ENCODE measurements around the gene ZNF181.

Gene ZNF181

GRCh38 chr19:34778342-34778741 lies 44.3 kb downstream of the ZNF181 start:
- no peak overlapping the region for H3K4me3 Mint-ChIP-seq
- no peak for DNase-seq
- peaks cover under 1% of the 10 kb centered on the region for H3K4me1 Mint-ChIP-seq
- no peaks in the 10 kb centered on the region for H3K27me3 Mint-ChIP-seq
- no peaks in the 10 kb centered on the region for H3K36me3 Mint-ChIP-seq
- H3K9me3 Mint-ChIP-seq, result peaks cover 14% of the 10 kb centered on the region
- H3K27ac Mint-ChIP-seq, result no peak overlapping the region
- CTCF ChIA-PET, result no interaction called here

- DNase-seq, result no peak
- Mint-ChIP-seq H3K36me3 (no peaks in the 10 kb centered on the region), H3K9me3 (peaks cover 13% of the 10 kb centered on the region), H3K27ac (no peak overlapping the region), H3K27me3 (no peaks in the 10 kb centered on the region), H3K4me3 (no peak overlapping the region), H3K4me1 (no peaks in the 10 kb centered on the region)
- CTCF ChIA-PET, result no interaction called here
Measured at GRCh38 chr19:34779652-34780051, 45.6 kb downstream of the ZNF181 start.

GRCh38 chr19:34786236-34786635 lies 52.2 kb downstream of the ZNF181 start:
- H3K9me3 Mint-ChIP-seq, result peaks cover 10% of the 10 kb centered on the region
- no peak overlapping the region for H3K4me3 Mint-ChIP-seq
- no peaks in the 10 kb centered on the region for H3K4me1 Mint-ChIP-seq
- no peaks in the 10 kb centered on the region for H3K36me3 Mint-ChIP-seq
- DNase-seq, result no peak
- CTCF ChIA-PET, result no interaction called here
- no peak overlapping the region for H3K27ac Mint-ChIP-seq
- H3K27me3 Mint-ChIP-seq, result no peaks in the 10 kb centered on the region

GRCh38 chr19:34787059-34787824 lies 53.2 kb downstream of the ZNF181 start:
- CTCF ChIA-PET, result no interaction called here
- Mint-ChIP-seq H3K9me3 (peaks cover 13% of the 10 kb centered on the region), H3K4me1 (no peaks in the 10 kb centered on the region), H3K36me3 (no peaks in the 10 kb centered on the region), H3K27ac (no peak overlapping the region), H3K27me3 (no peaks in the 10 kb centered on the region), H3K4me3 (no peak overlapping the region)
- DNase-seq, result no peak

GRCh38 chr19:34788074-34788473 lies 54.0 kb downstream of the ZNF181 start:
- H3K36me3 Mint-ChIP-seq, result no peaks in the 10 kb centered on the region
- no peak overlapping the region for H3K4me3 Mint-ChIP-seq
- no peaks in the 10 kb centered on the region for H3K27me3 Mint-ChIP-seq
- H3K9me3 Mint-ChIP-seq, result peaks cover 17% of the 10 kb centered on the region
- no peak for DNase-seq
- H3K4me1 Mint-ChIP-seq, result no peaks in the 10 kb centered on the region
- CTCF ChIA-PET, result no interaction called here
- H3K27ac Mint-ChIP-seq, result no peak overlapping the region

- no peaks in the 10 kb centered on the region for H3K4me1 Mint-ChIP-seq
- DNase-seq, result no peak
Measured at GRCh38 chr19:34793565-34793964, 59.5 kb downstream of the ZNF181 start.

GRCh38 chr19:34794066-34794960 lies 60.3 kb downstream of the ZNF181 start:
- CTCF ChIA-PET, result no interaction called here

More at GRCh38 chr19:34793565-34793964, 59.5 kb downstream of the ZNF181 start:
- peaks cover 18% of the 10 kb centered on the region for H3K9me3 Mint-ChIP-seq
- no peak overlapping the region for H3K27ac Mint-ChIP-seq
- no peak overlapping the region for H3K4me3 Mint-ChIP-seq
- H3K27me3 Mint-ChIP-seq, result no peaks in the 10 kb centered on the region
- H3K36me3 Mint-ChIP-seq, result no peaks in the 10 kb centered on the region
- CTCF ChIA-PET, result no interaction called here

More at GRCh38 chr19:34794066-34794960, 60.3 kb downstream of the ZNF181 start:
- H3K36me3 Mint-ChIP-seq, result no peaks in the 10 kb centered on the region
- no peak for DNase-seq
- H3K4me3 Mint-ChIP-seq, result no peak overlapping the region
- no peaks in the 10 kb centered on the region for H3K27me3 Mint-ChIP-seq
- no peaks in the 10 kb centered on the region for H3K4me1 Mint-ChIP-seq
- peaks cover 22% of the 10 kb centered on the region for H3K9me3 Mint-ChIP-seq
- no peak overlapping the region for H3K27ac Mint-ChIP-seq
